ENCODE measurements around the gene CDH2.

- TF ChIP-seq, protein P1, sequence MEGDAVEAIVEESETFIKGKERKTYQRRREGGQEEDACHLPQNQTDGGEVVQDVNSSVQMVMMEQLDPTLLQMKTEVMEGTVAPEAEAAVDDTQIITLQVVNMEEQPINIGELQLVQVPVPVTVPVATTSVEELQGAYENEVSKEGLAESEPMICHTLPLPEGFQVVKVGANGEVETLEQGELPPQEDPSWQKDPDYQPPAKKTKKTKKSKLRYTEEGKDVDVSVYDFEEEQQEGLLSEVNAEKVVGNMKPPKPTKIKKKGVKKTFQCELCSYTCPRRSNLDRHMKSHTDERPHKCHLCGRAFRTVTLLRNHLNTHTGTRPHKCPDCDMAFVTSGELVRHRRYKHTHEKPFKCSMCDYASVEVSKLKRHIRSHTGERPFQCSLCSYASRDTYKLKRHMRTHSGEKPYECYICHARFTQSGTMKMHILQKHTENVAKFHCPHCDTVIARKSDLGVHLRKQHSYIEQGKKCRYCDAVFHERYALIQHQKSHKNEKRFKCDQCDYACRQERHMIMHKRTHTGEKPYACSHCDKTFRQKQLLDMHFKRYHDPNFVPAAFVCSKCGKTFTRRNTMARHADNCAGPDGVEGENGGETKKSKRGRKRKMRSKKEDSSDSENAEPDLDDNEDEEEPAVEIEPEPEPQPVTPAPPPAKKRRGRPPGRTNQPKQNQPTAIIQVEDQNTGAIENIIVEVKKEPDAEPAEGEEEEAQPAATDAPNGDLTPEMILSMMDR (IDR thresholded peaks at IDR 0.05; ENCODE audit: low read depth, low read length): no peak
- TF ChIP-seq EZH2phosphoT487 (IDR thresholded peaks at IDR 0.05; ENCODE audit: low read depth): no peak
Measured at GRCh38 chr18:28115149-28115550, 61.8 kb downstream of the CDH2 start.
